AG09309 (cell line): ENCODE results near the gene DGKG.

Source experiments
- DNase-seq: peaks from one replicate; pipeline ENCODE4 v3.0.0-alpha.2; 2010; ENCODE audit warnings: low read depth
- H3K4me3 ChIP-seq: 2 replicates; pipeline ENCODE4 v1.5.1; 2011; ENCODE audit warnings: mild to moderate bottlenecking, low read depth, low read length, moderate library complexity; ENCODE audit not compliant: control insufficient read depth
- TF ChIP-seq, protein P1 (sequence below): IDR thresholded peaks from 2 replicates; pipeline ENCODE4 v1.5.1; 2011; ENCODE audit warnings: mild to moderate bottlenecking, low read depth, low read length, inconsistent platforms; ENCODE audit not compliant: insufficient read depth, control insufficient read depth; ENCODE audit errors: missing control alignments

The DGKG gene

DNA sequence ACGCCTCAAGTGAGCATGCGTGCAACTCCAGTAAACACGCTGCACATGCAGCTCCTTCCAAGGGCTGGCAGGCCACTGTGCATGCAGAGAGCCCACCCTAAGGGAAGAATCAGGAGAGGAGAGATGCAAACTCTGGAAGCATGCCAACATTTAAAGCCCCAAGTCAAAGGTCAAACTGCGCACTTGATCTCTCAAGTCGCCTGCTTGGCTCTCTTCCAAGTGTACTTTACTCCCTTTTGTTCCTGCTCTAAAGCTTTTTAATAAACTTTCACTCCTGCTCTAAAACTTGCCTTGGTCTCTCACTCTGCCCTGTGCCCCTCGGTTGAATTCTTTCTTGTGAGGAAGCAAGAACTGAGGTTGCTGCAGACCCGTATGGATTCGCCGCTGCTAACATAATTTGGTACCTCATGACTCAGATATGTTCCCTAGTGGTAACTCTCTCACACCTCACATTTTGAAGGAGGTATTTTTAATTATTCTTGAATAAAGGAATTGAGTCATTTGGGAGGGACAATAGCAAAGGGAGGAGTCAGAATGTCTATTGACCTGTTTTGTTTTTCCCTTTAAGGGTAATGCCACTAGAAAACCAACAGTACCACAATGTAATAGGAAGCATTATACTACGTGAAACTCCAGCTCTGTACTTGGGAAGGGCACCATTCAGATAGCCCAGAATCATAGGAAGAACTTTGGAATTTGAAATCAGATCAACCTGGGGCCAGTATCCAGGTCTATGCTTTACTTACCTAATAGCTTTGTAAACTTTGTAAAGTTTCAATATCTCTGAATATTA, 19.6 kb upstream of the DGKG start:
- TF ChIP-seq, protein P1, sequence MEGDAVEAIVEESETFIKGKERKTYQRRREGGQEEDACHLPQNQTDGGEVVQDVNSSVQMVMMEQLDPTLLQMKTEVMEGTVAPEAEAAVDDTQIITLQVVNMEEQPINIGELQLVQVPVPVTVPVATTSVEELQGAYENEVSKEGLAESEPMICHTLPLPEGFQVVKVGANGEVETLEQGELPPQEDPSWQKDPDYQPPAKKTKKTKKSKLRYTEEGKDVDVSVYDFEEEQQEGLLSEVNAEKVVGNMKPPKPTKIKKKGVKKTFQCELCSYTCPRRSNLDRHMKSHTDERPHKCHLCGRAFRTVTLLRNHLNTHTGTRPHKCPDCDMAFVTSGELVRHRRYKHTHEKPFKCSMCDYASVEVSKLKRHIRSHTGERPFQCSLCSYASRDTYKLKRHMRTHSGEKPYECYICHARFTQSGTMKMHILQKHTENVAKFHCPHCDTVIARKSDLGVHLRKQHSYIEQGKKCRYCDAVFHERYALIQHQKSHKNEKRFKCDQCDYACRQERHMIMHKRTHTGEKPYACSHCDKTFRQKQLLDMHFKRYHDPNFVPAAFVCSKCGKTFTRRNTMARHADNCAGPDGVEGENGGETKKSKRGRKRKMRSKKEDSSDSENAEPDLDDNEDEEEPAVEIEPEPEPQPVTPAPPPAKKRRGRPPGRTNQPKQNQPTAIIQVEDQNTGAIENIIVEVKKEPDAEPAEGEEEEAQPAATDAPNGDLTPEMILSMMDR = no peak
- H3K4me3 ChIP-seq = no peak overlapping the region
- no peak for DNase-seq

DNA sequence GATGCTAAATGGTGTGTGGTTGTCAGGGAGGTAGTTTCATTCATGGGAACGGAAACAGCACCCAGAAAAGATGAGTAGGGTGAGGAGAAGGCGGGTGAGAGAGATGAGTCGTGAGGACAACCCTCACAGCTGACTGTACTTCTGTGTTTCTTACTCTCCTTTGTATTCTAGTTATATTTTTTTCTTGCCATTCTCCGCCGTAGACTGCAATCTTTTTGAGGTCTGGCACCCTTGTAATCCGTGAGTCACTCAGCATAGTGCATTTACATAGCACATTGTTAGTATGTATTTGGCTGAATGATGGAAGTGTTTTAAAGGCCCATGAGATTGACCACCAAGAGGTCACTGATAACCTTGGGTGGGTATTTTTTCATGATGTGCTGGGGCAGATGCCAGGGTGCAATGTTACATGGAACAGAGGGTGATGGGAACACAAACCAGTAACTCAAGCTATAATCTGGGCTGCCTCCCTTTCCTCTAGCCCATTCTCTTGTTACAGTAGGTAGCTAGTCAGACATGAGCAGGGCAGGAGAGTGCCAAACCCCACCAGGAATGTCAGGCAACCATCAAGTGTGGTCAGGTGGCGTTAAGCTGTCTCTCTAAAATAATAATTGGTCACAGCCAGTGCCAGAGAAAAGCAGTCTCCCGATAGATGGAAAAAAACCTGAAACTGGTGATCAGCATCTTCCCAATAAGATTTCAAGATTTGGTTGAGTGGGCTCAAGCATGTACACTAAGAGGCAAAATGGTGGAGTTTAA, 18.8 kb upstream of the DGKG start:
- TF ChIP-seq, protein P1 = no peak
- no peak for DNase-seq
- H3K4me3 ChIP-seq = no peak overlapping the region

DNA sequence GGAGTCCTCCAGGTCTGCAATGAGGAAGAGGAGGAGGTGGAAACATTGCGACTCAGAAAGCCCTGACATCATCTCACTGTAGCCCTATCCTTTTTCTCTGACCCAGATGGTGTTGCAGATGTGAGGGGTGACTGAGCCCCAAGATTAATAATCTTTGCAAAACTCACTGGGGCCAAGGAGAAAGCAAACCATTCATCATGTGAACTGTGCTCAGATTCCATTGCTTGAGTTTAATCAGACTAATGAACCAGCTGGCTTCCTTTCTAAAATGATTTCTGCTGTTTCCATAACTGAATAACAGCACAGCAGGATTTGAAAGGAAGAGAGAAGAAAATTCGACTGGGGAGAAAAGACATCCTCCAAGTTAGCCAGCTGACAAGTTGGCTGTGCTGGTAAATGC, 13.4 kb upstream of the DGKG start:
- TF ChIP-seq, protein P1 = no peak
- no peak overlapping the region for H3K4me3 ChIP-seq
- DNase-seq = no peak

DNA sequence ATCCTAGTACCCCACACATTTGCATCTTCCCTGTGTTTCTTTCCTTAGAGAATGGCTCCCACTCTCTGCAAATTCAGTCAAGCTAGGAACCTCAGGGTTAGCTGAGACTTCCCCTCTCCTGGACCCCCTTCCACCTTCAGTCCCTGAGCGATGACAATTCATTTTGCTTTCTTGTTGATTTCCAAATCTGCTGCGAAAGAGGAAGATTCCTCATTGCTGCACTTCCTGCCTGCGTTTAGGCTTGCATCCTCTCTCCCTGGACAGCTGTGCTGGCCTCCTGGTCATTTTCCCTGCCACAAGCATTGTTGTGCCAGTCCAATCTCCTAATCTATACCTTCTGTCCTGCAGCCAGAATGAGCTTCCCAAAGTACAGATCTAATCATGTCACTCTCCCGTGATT, 12.3 kb upstream of the DGKG start:
- H3K4me3 ChIP-seq = no peak overlapping the region
- no peak for DNase-seq
- TF ChIP-seq, protein P1 = no peak

DNA sequence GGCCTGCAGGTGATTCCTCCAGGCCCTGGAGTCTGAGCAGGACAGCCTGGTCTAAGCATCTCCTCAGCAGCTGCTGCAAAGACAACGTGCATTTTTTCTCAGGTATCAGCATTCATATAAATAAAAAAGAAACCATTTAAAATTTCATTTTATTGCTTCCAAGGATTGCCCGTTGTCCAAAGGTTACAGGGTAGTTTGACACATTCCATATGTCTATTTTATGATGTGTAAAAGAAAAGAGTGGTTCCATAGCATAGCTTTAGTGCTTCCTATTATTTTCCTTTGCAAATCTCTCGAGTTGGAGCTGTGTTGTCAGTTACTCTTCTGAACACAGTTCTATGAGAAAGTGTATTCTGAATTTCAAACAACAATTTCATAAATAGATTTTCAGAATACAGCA, 7.2 kb upstream of the DGKG start:
- H3K4me3 ChIP-seq = no peak overlapping the region
- TF ChIP-seq, protein P1 = no peak
- no peak for DNase-seq

DNA sequence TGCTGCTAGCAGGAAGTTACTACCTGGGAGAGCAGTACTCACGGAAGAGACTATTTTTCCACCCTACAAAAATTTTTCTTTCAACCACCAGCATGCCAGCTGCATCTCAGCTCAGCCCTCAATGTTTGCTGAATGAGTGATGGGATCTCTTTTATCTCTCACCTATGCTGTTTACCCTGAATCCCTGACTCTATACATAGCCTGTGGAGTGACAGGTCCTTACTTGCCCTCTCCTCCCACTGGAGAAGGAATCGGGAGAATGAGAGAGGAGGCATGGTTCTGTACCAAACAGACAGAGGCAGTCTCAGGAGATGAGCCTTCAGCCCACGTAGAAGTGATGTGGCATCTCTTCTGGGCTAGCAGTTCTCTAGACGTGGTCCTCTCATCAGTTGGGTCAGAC, 6.7 kb upstream of the DGKG start:
- no peak overlapping the region for H3K4me3 ChIP-seq
- DNase-seq = no peak
- TF ChIP-seq, protein P1 = no peak
